HG03135 (cell line): ENCODE data around the gene IL17C.

Experiments
- ATAC-seq: cut with Tn5 transposase; IDR thresholded peaks from one replicate; pipeline ENCODE4 v1.9.1; 2021; ENCODE audit warnings: mild to moderate bottlenecking, moderate library complexity; ENCODE audit not compliant: unreplicated experiment

IL17C gene

DNA sequence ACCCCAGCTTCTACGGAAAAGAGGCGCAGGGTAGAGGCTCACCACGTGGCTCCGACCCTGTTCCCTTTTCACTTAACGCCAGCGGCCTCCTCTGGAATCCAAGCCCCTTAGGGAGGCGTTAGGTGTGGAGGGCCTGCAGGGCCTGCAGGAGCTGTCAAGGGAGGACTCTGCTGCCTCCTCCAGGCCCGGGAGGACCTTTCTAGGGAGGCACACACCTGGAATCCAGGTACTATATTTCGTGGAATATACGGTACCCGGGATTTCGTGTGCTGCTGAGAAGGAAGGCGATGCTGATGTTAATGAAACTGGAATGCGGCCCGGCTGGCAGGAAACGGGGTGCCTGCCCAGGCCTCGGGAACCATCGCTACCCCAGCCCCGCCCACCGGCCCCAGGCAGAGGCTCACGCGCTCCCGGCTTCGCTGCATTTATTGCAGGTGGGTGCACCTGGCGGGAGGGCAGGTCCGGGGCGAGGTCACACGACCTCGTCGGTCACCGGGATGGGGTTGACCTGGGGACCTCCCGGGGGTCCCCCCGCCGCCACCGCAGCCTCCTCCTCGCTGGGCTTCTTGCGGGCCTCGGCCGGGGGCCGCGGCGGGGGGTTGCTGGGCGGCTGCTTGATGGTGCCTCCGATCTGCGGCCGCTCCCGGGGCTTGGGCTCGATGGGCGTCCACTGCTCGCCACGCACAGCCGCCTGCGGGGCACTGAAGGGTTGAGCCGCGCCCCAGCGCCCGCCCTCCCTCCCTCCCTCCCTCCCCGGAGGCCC lies 4.7 kb downstream of the IL17C start:
- ATAC-seq = no peak

- ATAC-seq = no peak
Measured at GRCh38 chr16:88643644-88643932, 5.2 kb downstream of the IL17C start.

DNA sequence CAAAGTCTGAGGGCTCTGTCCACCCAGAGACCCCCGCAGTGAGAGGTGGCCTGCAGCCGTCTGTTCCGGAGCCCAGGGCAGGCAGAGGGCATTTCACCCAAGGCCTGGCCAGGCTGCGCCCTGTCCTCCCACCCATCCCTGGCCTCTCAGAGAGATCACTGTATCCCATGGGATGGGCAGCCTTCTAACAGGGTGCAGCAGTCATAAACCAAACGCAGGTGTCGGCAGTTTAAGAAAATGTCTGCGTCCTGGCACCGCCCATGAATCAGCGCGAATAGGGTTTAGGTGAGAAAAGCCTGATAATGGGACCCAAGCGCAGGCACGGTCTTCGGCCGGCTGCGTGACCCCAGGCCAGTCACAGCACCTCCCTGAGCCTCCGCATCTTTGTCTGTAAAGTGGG lies 7.1 kb downstream of the IL17C start:
- no peak for ATAC-seq

GRCh38 chr16:88645941-88646340 lies 7.6 kb downstream of the IL17C start:
- ATAC-seq = no peak

GRCh38 chr16:88646345-88647034 lies 8.1 kb downstream of the IL17C start:
- ATAC-seq = no peak

GRCh38 chr16:88647178-88648070 lies 9.1 kb downstream of the IL17C start:
- no peak for ATAC-seq

GRCh38 chr16:88649195-88649923 lies 11.0 kb downstream of the IL17C start:
- ATAC-seq = no peak

DNA sequence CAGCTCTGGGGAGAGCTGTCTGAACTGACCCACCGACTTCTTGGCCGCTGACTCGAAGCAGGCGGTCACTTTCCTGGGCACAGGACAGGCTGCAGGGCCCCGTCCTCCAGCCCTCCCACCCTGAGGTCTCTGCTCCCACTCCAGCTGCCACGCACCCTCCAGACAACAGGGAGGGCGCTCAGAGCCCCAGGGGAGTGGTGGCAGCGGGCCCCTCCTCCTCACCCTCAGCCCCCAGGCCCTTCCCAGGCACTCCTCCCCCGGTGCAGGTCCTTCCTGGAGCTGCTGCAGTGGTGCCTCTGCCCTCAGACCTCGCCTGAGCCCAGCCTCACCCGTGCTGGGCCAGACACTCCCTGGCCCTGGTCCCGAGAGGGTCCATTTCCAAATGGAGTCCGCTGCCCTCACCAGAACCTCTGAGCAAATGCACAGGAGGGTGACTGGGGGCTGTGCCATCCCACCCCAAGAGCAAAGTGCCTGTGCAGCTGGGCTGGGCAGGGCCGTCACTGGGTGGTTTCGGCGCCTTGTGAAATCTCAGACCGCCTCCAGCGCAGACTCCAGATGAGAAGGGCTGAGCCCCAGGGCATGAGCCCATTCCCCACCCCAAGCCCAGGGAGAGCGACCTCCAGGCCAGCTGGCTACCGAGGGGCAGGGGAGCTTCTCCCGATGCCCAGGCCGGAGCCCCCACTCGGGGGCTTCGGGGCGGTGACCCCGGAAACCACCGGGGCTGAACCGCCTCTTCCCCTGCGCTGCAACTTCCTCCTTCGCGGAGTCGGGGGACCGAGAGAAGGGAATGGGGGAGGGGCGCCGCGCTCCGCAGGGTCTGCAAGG lies 11.8 kb downstream of the IL17C start:
- peak; percentile 11 for ATAC-seq

DNA sequence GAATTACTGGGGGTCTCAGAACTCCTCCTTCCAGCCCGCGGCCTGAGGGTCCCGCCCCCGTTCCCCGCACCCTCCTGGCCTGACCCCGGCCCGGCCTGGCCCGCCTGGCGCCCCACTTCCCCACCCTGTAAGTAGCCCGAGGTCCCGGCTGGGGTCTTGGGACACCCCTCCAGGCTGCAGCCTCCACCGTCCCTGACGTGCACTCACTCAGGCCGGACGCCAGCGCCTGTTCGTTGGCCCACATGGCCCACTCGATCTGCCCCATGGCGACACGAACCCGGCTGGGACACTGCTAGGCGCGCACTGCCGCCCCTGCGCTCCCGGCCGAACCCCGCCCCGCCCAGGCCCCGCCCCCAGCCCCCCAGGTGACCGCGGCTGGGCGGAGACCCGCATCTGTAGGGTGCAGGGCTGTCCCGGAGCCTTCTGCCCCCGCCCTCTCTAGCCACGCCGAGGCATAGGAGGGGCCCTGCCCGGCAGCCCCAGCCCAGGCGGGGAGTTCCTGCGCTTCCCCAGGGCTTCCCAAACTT lies 12.4 kb downstream of the IL17C start, which contains the start of gene CYBA:
CYBA (minus strand) TSS at position 305 of the 527 bp plus-strand sequence; CDS start at position 265, 40 bp downstream.
- peak; percentile 65 for ATAC-seq

DNA sequence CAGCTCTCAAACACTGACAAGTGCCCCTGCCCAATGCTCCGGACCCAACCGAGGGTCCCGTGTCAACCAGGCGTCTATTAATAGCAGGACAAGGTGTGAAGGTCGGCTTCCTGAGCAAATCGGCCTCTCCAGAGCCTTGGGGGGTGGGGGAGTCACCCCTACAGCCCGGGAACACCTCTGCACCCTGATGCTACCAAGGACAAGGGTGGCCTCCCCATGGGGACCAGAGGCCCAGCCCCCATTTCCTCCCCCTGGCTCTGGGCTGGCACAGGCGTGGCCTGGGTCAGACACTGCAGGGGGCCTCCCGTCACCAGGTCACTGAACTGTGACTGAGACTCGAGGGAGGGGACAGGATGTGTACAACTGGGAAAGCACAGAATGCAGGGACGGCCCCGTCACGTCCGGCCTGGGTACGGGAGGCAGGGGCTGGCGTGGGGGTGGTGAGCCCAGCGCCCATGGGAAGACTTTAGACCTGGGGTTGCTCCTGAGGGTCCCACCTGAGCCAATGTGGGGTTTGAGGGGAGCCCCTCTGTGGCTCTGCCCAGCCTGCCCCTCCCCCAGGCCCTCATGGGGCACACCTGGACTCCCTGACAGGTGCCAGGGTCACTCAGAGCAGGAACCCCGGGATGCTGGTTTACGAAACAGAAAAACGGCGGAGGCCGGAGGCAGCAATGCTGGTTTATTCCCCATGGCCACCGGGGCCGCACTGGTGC lies 13.1 kb downstream of the IL17C start:
- peak; percentile 69 for ATAC-seq

DNA sequence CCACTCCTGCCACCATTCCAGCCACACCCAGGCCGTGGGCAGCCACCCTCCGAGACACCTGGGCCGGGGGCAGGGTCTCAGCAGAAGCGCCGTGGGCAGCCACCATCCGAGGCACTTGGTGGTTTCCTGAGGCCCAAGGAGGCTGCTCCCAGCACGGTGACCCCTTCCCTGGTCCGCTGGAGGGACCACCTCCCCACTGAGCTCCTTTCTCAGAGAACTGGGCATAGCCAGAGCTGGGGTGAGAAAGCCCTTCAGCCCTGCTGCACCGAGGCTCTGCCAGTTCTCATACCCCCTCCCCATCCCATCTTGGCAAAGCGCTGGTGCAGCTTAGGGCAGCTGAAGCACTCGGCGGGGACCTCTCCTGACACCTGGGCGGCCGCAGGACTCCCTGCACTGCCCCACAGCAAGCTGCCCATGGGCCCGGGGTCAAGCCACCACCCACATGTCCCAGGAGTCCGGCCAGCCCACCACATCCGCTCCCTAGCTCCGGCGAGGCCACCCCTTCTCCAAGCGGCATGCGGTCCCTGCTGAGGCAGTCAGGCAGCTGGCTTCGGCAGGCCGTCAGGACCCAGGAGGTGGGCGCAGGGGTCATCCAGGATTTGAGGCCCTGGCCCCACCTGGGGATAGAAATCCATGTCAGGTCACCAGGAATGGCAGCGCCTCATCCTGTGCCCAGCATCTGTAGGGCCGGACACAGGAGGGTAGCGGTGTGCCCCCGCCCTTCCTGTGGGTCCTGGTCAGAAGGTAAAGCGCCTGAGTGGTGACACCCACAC lies 13.8 kb downstream of the IL17C start:
- ATAC-seq = no peak

DNA sequence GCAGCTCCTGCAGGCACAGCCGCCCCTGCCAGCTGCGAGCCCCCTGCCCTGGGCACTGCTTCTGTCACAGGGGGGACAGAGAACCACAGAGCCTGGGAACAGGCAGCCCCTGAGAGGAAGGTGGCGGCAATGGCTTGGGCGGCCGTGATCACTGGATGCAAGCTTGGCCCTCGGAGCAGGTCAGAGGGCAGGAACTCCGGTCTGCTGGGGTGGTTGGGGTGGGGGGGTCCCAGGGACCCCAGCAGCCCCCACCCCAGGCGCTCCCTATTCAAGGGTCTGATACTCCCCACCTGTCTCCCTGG lies 14.3 kb downstream of the IL17C start:
- ATAC-seq = no peak

DNA sequence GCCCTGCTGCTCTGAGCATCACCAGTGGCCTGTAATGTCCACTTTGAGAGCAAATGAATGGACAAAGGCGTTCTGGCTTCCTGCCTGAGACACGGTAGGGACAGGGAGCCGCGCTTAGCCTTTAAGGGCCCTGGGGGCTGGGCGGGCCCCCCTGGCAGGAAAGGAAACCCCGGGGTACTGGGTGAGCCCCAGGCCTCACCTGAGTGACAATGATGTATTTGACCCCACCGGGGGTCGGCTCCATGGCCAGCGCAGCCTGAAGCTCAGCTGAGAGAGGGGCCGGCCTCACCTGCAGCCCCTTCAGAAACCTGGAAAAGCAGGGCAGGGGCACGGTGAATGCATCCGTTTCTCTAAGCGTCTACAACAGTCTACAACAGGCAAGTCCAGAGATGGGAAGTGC lies 14.7 kb downstream of the IL17C start:
- ATAC-seq = no peak

DNA sequence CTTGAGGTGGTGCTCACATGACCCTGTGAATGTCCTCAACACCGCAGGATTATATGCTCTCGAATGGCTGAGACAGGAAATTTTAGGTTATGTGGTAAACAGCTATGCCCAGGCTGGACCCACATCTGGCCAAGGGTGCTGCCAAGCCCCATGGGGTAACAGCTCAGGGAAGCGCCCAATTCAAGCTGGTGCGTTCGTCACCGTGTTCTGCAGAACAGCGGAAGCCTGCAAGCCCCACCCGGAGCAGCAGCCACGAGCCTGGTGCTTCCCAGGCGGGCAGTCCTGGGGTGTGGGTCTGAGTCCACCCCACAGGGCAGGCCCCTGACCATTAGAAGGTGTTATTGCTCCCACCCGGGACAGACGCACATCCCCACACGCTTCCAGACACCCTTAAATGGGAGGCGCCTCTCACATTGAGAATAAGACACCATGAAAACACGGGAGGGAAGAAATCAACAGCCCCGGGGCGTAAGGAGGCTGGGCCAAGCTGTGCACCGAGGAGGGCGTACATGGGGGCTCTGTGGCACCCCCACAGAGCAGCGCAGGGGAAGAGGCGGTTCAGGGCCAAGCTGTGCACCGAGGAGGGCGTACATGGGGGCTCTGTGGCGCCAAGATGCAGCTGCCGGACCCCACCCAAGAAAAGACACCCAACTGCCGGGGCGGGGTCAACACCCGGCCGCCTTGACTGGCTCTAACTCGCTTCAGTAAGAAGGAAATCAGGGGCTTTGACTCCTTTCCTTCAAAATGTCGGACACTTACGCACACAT lies 15.4 kb downstream of the IL17C start:
- ATAC-seq = no peak

GRCh38 chr16:88654363-88655052 lies 16.1 kb downstream of the IL17C start:
- ATAC-seq = no peak

DNA sequence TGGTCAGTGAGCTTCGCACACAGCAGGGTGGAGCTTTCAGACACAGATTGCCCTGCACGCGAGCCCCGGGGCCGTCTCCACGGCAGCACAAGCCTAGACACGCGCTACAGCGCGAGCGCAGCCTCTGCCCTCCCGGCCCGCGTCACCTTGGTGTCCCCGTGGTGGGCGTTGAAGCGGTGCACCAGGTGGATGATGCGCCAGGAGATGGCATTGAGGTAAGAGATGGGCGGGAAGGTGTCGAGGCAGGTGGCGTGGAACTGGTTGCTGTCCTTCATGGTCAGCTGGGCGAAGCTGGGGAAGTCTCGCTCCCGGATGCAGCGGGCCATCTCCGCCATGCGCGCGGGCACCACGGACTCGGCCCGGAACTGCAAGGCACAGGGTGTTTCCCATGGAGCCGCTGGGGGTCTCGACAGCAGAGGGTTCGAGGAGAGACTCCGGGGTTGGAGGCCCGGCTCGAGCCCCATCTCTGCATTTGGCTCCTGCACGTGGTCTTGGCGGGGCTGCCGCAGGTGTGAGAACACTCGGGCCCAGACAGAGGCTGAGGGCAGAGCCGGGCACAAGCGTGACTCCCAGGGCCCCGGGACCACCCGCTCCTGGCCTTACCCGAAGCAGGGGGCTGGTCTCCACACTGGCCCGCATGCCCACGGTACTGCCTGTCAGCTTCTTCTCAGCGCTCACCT lies 16.8 kb downstream of the IL17C start:
- no peak for ATAC-seq
